HG02759 (cell line): Measurements from ENCODE around the gene TDRD1.
A peak's percentile ranks its signal among the peaks of the same experiment; 100 is the strongest.
"Not testable (repeated sequence)": the region's sequence is repeated elsewhere in the genome, so short reads cannot be mapped to it uniquely, and the experiment has no call there.

Source experiments
- ATAC-seq: cut with Tn5 transposase; IDR thresholded peaks from one replicate; pipeline ENCODE4 v1.9.1; 2021; ENCODE audit warnings: mild to moderate bottlenecking, moderate library complexity; ENCODE audit not compliant: unreplicated experiment

Gene TDRD1

GRCh38 chr10:114179148-114179547 is at the start of gene TDRD1:
Gene TDRD1 (plus strand): TSS chr10:114179353. CDS start chr10:114187832, 8,479 bp downstream.
- ATAC-seq: no peak

GRCh38 chr10:114131094-114131493 is 48.1 kb upstream of the TDRD1 start:
- peak; percentile 75 for ATAC-seq

GRCh38 chr10:114135476-114135875 is 43.7 kb upstream of the TDRD1 start:
- ATAC-seq: no peak

- ATAC-seq: no peak
These were observed 40.6 kb upstream of the TDRD1 start for GRCh38 chr10:114138581-114138980.

- no peak for ATAC-seq
These were observed 39.1 kb upstream of the TDRD1 start for GRCh38 chr10:114140036-114140435.

- not testable (repeated sequence) for ATAC-seq
These were observed 38.3 kb upstream of the TDRD1 start for GRCh38 chr10:114140827-114141226.

GRCh38 chr10:114142018-114142417 is 37.1 kb upstream of the TDRD1 start:
- ATAC-seq: no peak

- ATAC-seq: no peak
These were observed 36.0 kb upstream of the TDRD1 start for GRCh38 chr10:114143160-114143559.

GRCh38 chr10:114149476-114149875 is 29.7 kb upstream of the TDRD1 start:
- ATAC-seq: not testable (repeated sequence)

GRCh38 chr10:114151486-114151885 is 27.7 kb upstream of the TDRD1 start:
- peak; percentile 53 for ATAC-seq

GRCh38 chr10:114151892-114152291 is 27.3 kb upstream of the TDRD1 start:
- ATAC-seq: no peak

- no peak for ATAC-seq
These were observed 21.2 kb upstream of the TDRD1 start for GRCh38 chr10:114157912-114158311.

- no peak for ATAC-seq
These were observed 16.1 kb upstream of the TDRD1 start for GRCh38 chr10:114163062-114163461.

GRCh38 chr10:114166043-114166442 is 13.1 kb upstream of the TDRD1 start:
- ATAC-seq: no peak

GRCh38 chr10:114166494-114166893 is 12.7 kb upstream of the TDRD1 start:
- no peak for ATAC-seq

- ATAC-seq: no peak
These were observed 11.2 kb upstream of the TDRD1 start for GRCh38 chr10:114167985-114168384.

- no peak for ATAC-seq
These were observed 10.6 kb upstream of the TDRD1 start for GRCh38 chr10:114168450-114169009.

- ATAC-seq: no peak
These were observed 6.9 kb upstream of the TDRD1 start for GRCh38 chr10:114172216-114172615.

GRCh38 chr10:114172776-114173602 is 6.2 kb upstream of the TDRD1 start:
- no peak for ATAC-seq

GRCh38 chr10:114173603-114173920 is 5.6 kb upstream of the TDRD1 start:
- no peak for ATAC-seq

- ATAC-seq: peak; percentile 99
These were observed 5.0 kb upstream of the TDRD1 start, which contains the start of gene CCDC186 for GRCh38 chr10:114173921-114174694. Gene CCDC186 (minus strand): TSS chr10:114174203. CDS start chr10:114163268, 10,935 bp downstream.
